Measurements from ENCODE around the gene DIDO1. TPM values are rescaled to one million over a fixed set of nuclear protein-coding genes. Genes with fewer than 3 reads are reported as not detected.
A peak's percentile ranks its signal among the peaks of the same experiment; 100 is the strongest.

Gene DIDO1
- total RNA-seq, 1 donor: 46.3 TPM

DNA sequence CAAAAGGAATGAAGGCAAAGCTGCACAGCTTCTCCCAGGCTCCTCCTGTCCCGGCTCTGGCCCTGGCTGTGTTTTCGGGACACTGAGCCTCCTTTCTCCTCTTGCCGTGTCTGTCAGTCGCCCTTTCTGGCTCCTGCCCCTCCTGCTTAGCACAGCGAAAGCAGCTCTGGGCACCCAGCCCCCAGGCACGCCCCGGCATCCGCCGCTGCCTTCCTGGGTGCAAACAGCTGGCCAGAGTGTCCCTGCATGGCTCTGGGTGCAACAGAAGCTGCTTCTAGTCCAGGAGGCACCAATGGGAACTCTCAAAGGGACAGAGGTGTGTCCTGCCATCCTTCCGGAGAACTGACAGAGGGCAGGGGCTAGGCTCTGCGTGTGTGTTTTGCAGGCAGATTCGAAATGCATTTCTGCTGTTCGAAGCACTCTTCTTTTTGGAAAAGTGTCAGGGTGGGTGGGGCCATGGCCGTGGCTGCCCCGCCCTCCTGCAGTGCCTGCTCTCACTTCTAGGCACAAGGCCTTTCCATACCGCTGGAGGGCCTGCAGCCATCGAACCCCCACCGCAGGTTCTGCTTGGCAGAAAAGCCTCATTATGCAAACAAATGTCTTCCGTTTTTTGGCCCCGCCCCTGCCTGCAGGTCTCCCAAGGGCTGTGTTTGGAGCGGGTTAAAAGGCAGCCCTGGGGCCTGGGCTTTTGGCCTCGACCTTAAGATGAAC is 93.9 kb downstream of the DIDO1 start:
- Histone ChIP-seq H3K27ac (ENCODE audit: low read depth, low read length) (no peak overlapping the region), H3K79me2 (ENCODE audit: insufficient read depth, low read length) (no peaks in the 10 kb centered on the region), H3K27me3 (ENCODE audit: insufficient read depth, low read length) (peaks cover 70% of the 10 kb centered on the region), H3K4me1 (ENCODE audit: insufficient read depth, low read length) (no peaks in the 10 kb centered on the region), H4K20me1 (ENCODE audit: insufficient read depth, low read length) (no peaks in the 10 kb centered on the region), H3K4me3 (ENCODE audit: insufficient read depth, low read length) (no peak overlapping the region), H2AFZ (ENCODE audit: low read length) (no peak overlapping the region), H3K36me3 (ENCODE audit: insufficient read depth, low read length) (no peaks in the 10 kb centered on the region), H3K4me2 (ENCODE audit: insufficient read depth, low read length) (no peak overlapping the region), H3K9me3 (ENCODE audit: low read depth, low read length) (no peaks in the 10 kb centered on the region)
- peak; percentile 80 for DNase-seq (ENCODE audit: insufficient read length, low spot score, missing footprints)
- TF ChIP-seq, protein P1, sequence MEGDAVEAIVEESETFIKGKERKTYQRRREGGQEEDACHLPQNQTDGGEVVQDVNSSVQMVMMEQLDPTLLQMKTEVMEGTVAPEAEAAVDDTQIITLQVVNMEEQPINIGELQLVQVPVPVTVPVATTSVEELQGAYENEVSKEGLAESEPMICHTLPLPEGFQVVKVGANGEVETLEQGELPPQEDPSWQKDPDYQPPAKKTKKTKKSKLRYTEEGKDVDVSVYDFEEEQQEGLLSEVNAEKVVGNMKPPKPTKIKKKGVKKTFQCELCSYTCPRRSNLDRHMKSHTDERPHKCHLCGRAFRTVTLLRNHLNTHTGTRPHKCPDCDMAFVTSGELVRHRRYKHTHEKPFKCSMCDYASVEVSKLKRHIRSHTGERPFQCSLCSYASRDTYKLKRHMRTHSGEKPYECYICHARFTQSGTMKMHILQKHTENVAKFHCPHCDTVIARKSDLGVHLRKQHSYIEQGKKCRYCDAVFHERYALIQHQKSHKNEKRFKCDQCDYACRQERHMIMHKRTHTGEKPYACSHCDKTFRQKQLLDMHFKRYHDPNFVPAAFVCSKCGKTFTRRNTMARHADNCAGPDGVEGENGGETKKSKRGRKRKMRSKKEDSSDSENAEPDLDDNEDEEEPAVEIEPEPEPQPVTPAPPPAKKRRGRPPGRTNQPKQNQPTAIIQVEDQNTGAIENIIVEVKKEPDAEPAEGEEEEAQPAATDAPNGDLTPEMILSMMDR (IDR thresholded peaks at IDR 0.05; ENCODE audit: extremely low read depth, low read depth, low read length): no peak

DNA sequence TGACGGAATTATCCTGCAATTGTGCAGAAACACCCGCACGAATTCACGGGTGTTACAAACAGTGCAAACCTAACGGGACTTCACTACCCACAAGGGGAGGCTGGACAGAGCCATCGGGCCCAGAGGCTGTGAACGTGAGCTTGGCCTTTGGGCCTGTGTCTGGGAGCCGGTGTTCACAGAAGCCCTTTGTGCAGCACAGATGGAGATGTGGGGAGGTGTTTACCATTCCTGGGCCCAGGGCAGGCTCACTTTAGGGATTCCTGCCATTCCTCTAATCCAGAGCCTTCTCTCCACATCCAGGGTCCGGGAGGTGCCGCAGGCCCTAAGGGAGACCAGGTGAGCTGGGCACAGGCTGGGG is 94.5 kb downstream of the DIDO1 start:
- no peaks in the 10 kb centered on the region for H3K79me2 ChIP-seq (ENCODE audit: insufficient read depth, low read length)
- H2AFZ ChIP-seq (ENCODE audit: low read length): no peak overlapping the region
- peak; percentile 78 for DNase-seq (ENCODE audit: insufficient read length, low spot score, missing footprints)
- no peaks in the 10 kb centered on the region for H3K4me1 ChIP-seq (ENCODE audit: insufficient read depth, low read length)
- H3K27me3 ChIP-seq (ENCODE audit: insufficient read depth, low read length): peaks cover 71% of the 10 kb centered on the region
- H3K9me3 ChIP-seq (ENCODE audit: low read depth, low read length): no peaks in the 10 kb centered on the region
- TF ChIP-seq, protein P1 (IDR thresholded peaks at IDR 0.05; ENCODE audit: extremely low read depth, low read depth, low read length): no peak
- H4K20me1 ChIP-seq (ENCODE audit: insufficient read depth, low read length): no peaks in the 10 kb centered on the region
- H3K36me3 ChIP-seq (ENCODE audit: insufficient read depth, low read length): no peaks in the 10 kb centered on the region
- H3K27ac ChIP-seq (ENCODE audit: low read depth, low read length): no peak overlapping the region
- no peak overlapping the region for H3K4me2 ChIP-seq (ENCODE audit: insufficient read depth, low read length)
- H3K4me3 ChIP-seq (ENCODE audit: insufficient read depth, low read length): no peak overlapping the region

DNA sequence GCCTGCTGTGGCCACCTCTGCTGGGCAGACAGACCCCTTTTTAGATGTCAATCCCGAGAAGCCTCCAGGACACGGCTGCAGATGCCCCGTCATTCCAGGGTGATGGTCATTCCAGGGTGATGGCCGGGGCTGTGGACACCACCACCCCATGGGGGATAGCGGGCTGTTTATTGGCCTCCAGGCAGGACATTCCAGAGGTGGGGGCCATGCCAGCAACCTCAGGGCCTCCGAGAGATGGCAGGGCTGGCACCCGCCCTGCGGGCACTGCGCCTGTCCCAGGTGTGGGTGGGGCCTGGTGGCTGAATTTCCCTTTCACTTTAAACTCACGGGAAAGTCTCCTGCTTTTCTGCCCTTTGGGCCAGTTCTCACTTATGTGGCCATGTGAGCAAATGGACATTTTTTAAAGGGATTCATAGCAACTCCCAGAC is 94.9 kb downstream of the DIDO1 start:
- peak; percentile 85 for DNase-seq (ENCODE audit: insufficient read length, low spot score, missing footprints)
- no peaks in the 10 kb centered on the region for H3K36me3 ChIP-seq (ENCODE audit: insufficient read depth, low read length)
- H4K20me1 ChIP-seq (ENCODE audit: insufficient read depth, low read length): no peaks in the 10 kb centered on the region
- peaks cover 71% of the 10 kb centered on the region for H3K27me3 ChIP-seq (ENCODE audit: insufficient read depth, low read length)
- no peak overlapping the region for H3K4me3 ChIP-seq (ENCODE audit: insufficient read depth, low read length)
- no peaks in the 10 kb centered on the region for H3K9me3 ChIP-seq (ENCODE audit: low read depth, low read length)
- H3K27ac ChIP-seq (ENCODE audit: low read depth, low read length): no peak overlapping the region
- H2AFZ ChIP-seq (ENCODE audit: low read length): no peak overlapping the region
- H3K4me2 ChIP-seq (ENCODE audit: insufficient read depth, low read length): no peak overlapping the region
- TF ChIP-seq, protein P1 (IDR thresholded peaks at IDR 0.05; ENCODE audit: extremely low read depth, low read depth, low read length): no peak
- no peaks in the 10 kb centered on the region for H3K79me2 ChIP-seq (ENCODE audit: insufficient read depth, low read length)
- H3K4me1 ChIP-seq (ENCODE audit: insufficient read depth, low read length): no peaks in the 10 kb centered on the region

DNA sequence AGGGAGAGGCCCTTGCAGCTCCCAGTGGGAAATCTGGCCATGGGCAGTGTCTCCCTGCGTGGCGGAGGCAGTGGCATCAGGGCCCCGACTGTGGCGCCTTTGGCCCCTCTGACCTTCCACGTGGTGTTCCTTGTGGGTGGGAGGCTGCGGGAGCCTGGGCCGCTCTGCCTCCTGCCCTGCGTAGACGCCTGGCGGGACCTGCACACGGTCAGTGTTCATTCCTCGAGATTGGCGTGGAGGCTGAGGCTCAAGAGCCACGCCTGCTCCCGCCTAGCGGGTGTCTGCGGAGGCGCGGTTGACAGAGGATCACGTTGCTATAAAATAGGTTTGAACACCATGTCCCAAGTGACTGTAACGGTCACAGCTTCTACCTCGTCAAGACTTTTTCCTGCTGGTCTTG is 95.5 kb downstream of the DIDO1 start:
- Histone ChIP-seq H3K79me2 (ENCODE audit: insufficient read depth, low read length) (no peaks in the 10 kb centered on the region), H2AFZ (ENCODE audit: low read length) (no peak overlapping the region), H3K4me1 (ENCODE audit: insufficient read depth, low read length) (no peaks in the 10 kb centered on the region), H3K4me2 (ENCODE audit: insufficient read depth, low read length) (no peak overlapping the region), H4K20me1 (ENCODE audit: insufficient read depth, low read length) (no peaks in the 10 kb centered on the region), H3K27me3 (ENCODE audit: insufficient read depth, low read length) (peaks cover 68% of the 10 kb centered on the region), H3K27ac (ENCODE audit: low read depth, low read length) (no peak overlapping the region), H3K4me3 (ENCODE audit: insufficient read depth, low read length) (no peak overlapping the region), H3K9me3 (ENCODE audit: low read depth, low read length) (no peaks in the 10 kb centered on the region), H3K36me3 (ENCODE audit: insufficient read depth, low read length) (no peaks in the 10 kb centered on the region)
- TF ChIP-seq, protein P1 (IDR thresholded peaks at IDR 0.05; ENCODE audit: extremely low read depth, low read depth, low read length): no peak
- DNase-seq (ENCODE audit: insufficient read length, low spot score, missing footprints): peak; percentile 57
